ENCODE data around the gene PNMA8A.

DNA sequence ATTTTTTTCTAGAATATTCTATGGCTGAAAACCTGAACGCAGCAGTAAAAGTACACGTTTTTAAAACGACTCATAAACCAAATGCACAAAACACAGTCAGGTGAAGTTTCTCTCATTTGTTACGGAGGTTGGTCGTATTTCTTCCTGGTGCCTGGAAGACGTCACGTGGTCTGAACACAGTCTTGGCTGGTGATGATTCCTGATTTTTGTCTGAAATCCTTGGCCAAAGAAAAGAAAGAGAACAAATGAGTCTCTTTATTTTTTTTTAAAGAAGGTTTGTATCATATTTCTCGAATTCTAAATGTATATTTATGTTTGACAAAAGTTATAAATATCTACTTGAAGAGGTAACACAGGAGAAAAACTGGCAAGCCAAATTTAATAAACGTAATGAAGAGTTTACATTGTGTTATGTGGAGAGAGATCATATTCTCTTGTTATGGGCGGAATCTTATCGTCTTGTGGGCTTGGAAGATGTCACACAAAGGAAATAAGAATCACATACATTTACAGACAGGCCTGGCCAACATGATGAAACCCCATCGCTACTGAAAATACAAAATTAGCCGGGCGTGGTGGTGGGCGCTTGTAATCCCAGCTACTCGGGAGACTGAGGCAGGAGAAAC lies 10.0 kb upstream of the PNMA8A start:
- TF ChIP-seq, protein P1, sequence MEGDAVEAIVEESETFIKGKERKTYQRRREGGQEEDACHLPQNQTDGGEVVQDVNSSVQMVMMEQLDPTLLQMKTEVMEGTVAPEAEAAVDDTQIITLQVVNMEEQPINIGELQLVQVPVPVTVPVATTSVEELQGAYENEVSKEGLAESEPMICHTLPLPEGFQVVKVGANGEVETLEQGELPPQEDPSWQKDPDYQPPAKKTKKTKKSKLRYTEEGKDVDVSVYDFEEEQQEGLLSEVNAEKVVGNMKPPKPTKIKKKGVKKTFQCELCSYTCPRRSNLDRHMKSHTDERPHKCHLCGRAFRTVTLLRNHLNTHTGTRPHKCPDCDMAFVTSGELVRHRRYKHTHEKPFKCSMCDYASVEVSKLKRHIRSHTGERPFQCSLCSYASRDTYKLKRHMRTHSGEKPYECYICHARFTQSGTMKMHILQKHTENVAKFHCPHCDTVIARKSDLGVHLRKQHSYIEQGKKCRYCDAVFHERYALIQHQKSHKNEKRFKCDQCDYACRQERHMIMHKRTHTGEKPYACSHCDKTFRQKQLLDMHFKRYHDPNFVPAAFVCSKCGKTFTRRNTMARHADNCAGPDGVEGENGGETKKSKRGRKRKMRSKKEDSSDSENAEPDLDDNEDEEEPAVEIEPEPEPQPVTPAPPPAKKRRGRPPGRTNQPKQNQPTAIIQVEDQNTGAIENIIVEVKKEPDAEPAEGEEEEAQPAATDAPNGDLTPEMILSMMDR (conservative IDR thresholded peaks at IDR 0.05), result no peak
- no peak for TF ChIP-seq EZH2 (IDR thresholded peaks at IDR 0.05; ENCODE audit: low read depth)

All from PC-9 (cell line).